HAP-1 (cell line): ENCODE results near the gene MEIKIN.

Experiments
- DNase-seq, 2 experiments: peaks; one replicate each; pipeline ENCODE4 v3.0.0-alpha.2; 2016 to 2020; ENCODE audit warnings: low spot score in 2 of 2
- H3K27me3 ChIP-seq: fragments of 250-450 bp; sonication (Bioruptor Pico); 2 replicates; pipeline ENCODE4 v1.5.1; 2020; ENCODE audit warnings: low read depth, mild to moderate bottlenecking, moderate library complexity
- H3K36me3 ChIP-seq: fragments of 250-450 bp; sonication (Bioruptor Pico); replicated peaks from 2 replicates; pipeline ENCODE4 v1.5.1; 2020; ENCODE audit warnings: mild to moderate bottlenecking
- H3K4me1 ChIP-seq: fragments of 250-450 bp; sonication (Bioruptor Pico); 2 replicates; pipeline ENCODE4 v1.5.1; 2020; ENCODE audit warnings: mild to moderate bottlenecking
- H3K4me3 ChIP-seq: fragments of 250-450 bp; sonication (Bioruptor Pico); 2 replicates; pipeline ENCODE4 v1.5.1; 2020; ENCODE audit warnings: mild to moderate bottlenecking, moderate library complexity
- H3K9me3 ChIP-seq: fragments of 250-450 bp; sonication (Bioruptor Pico); 2 replicates; pipeline ENCODE4 v1.5.1; 2020; ENCODE audit warnings: mild to moderate bottlenecking, moderate library complexity
- in situ Hi-C: fragments of 300-500 bp; cut with MboI; formaldehyde crosslinking; loops from 3 replicates; pipeline ENCODE4 v1.14.3; 2020; ENCODE audit warnings: low sequenced_read_pairs, inconsistent platforms, mixed read lengths

MEIKIN gene

DNA sequence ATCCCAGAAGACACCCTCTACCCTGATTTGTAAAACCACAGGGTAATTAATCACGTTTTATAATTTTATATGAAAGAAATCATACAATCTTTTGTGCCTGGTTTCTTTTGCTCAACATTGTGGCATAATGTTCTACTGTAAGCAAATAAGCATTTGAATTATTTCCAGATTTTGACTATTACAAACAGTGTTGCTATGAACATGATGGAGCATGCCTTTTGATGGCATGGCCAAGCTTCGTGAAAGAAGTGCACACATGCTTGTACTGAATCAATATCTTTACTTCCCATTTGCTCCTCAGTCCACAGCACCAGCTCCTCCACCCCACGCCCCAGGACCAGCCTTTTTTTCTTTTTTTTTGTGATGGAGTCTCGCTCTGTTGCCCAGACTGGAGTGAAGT lies 36.1 kb upstream of the MEIKIN start:
- no peaks in the 10 kb centered on the region for H3K4me1 ChIP-seq
- in situ Hi-C loops: no loop called here
- no peaks in the 10 kb centered on the region for H3K36me3 ChIP-seq
- DNase-seq: no peak
- H3K27me3 ChIP-seq: no peaks in the 10 kb centered on the region
- H3K4me3 ChIP-seq: no peak overlapping the region
- H3K9me3 ChIP-seq: no peaks in the 10 kb centered on the region

DNA sequence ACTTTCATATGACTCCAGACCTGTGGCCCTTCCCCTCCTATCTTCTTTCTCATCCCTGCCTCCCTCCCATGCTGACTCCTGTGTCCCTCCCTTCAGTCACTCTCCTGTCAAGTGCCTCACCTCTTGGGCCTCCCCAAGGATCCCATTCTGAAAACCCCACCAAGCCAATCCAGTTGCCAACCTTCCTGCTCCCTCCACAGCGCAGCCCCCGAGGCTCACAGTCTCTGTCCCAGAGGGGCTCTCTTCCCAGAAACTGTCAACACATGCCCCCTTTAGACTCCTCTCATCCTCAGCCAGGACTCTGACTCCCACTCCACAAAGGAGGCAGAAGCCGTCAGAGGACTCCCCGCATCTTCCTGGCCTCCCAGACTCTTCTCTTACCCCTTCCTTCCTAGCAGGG lies 35.2 kb upstream of the MEIKIN start:
- in situ Hi-C loops: no loop called here
- Histone ChIP-seq H3K9me3 (no peaks in the 10 kb centered on the region), H3K4me3 (no peak overlapping the region), H3K4me1 (no peaks in the 10 kb centered on the region), H3K27me3 (no peaks in the 10 kb centered on the region), H3K36me3 (no peaks in the 10 kb centered on the region)
- no peak for DNase-seq

- Histone ChIP-seq H3K4me3 (no peak overlapping the region), H3K36me3 (no peaks in the 10 kb centered on the region), H3K27me3 (no peaks in the 10 kb centered on the region), H3K4me1 (no peaks in the 10 kb centered on the region), H3K9me3 (no peaks in the 10 kb centered on the region)
- in situ Hi-C loops: no loop called here
- no peak for DNase-seq
Measured at GRCh38 chr5:131979816-131980215, 34.4 kb upstream of the MEIKIN start.

DNA sequence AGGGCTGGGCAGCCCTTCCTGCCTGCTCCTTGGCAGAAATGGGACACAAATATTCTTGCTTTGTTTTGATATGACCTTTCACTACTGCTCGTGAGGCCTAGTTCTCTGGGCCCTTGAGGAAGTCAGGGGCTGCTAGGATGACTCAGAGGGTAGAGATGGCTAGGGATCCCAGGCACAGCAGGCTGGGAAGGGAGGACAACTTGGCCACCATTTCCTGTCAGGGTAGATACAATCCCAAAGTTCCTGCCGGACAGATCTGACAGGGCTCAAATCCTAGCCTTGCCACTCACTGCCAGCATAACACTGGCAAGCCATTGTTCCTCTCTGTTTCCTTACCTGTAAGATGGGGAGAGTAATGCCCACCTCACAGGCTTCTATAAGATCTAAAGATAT lies 31.7 kb upstream of the MEIKIN start:
- H3K36me3 ChIP-seq: no peaks in the 10 kb centered on the region
- no peak overlapping the region for H3K4me3 ChIP-seq
- no peaks in the 10 kb centered on the region for H3K4me1 ChIP-seq
- no peak for DNase-seq
- in situ Hi-C loops: no loop called here
- no peaks in the 10 kb centered on the region for H3K27me3 ChIP-seq
- no peaks in the 10 kb centered on the region for H3K9me3 ChIP-seq

GRCh38 chr5:131976414-131977211 lies 31.1 kb upstream of the MEIKIN start:
- in situ Hi-C loops: no loop called here
- DNase-seq: no peak
- no peaks in the 10 kb centered on the region for H3K9me3 ChIP-seq

GRCh38 chr5:131974956-131975726 lies 29.7 kb upstream of the MEIKIN start:
- in situ Hi-C loops: no loop called here

More at GRCh38 chr5:131976414-131977211, 31.1 kb upstream of the MEIKIN start:
- Histone ChIP-seq H3K4me3 (no peak overlapping the region), H3K4me1 (no peaks in the 10 kb centered on the region), H3K36me3 (no peaks in the 10 kb centered on the region), H3K27me3 (no peaks in the 10 kb centered on the region)

GRCh38 chr5:131974622-131974955 lies 29.1 kb upstream of the MEIKIN start:
- in situ Hi-C loops: no loop called here
- Histone ChIP-seq H3K27me3 (no peaks in the 10 kb centered on the region), H3K4me3 (no peak overlapping the region), H3K4me1 (no peaks in the 10 kb centered on the region), H3K9me3 (no peaks in the 10 kb centered on the region), H3K36me3 (no peaks in the 10 kb centered on the region)
- DNase-seq: no peak

More at GRCh38 chr5:131974956-131975726, 29.7 kb upstream of the MEIKIN start:
- no peaks in the 10 kb centered on the region for H3K36me3 ChIP-seq
- DNase-seq: no peak
- no peaks in the 10 kb centered on the region for H3K9me3 ChIP-seq
- no peaks in the 10 kb centered on the region for H3K4me1 ChIP-seq
- no peaks in the 10 kb centered on the region for H3K27me3 ChIP-seq
- no peak overlapping the region for H3K4me3 ChIP-seq

- H3K9me3 ChIP-seq: no peaks in the 10 kb centered on the region
- DNase-seq: no peak
- no peaks in the 10 kb centered on the region for H3K36me3 ChIP-seq
- in situ Hi-C loops: no loop called here
- H3K4me3 ChIP-seq: no peak overlapping the region
- no peaks in the 10 kb centered on the region for H3K27me3 ChIP-seq
- no peaks in the 10 kb centered on the region for H3K4me1 ChIP-seq
Measured at GRCh38 chr5:131974016-131974415, 28.6 kb upstream of the MEIKIN start.

DNA sequence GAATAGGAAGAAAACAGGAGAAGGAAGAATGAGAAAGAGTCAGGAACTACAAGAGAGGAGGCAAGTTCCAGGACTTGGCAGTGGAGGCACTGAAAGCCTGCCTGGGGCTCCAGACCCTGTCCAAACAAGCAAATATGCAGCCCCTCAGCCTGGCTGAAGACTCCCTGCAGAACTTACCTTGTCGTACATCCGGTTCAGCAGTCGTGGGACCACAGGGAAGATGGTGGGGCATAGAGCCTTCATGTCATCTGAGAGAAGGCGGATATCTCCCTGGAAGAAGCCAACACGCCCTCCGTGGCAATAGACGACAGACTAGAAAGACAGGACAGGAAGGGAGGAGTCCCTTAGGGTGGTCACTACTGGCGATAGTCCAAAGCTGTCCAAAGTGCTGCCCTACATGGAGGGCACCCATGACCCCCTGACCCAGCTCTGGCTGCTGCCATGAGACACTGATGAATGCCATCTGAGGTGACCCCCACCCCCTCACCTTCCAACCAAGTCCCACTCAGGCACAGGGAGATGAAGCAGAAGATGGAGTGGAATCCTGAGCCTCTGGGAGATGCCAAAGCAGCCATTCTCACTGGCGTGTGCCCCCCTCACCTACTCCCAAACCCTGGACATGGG lies 27.7 kb upstream of the MEIKIN start:
- no peak for DNase-seq
- Histone ChIP-seq H3K36me3 (no peaks in the 10 kb centered on the region), H3K27me3 (no peaks in the 10 kb centered on the region), H3K4me3 (no peak overlapping the region), H3K4me1 (no peaks in the 10 kb centered on the region), H3K9me3 (no peaks in the 10 kb centered on the region)
- in situ Hi-C loops: no loop called here

DNA sequence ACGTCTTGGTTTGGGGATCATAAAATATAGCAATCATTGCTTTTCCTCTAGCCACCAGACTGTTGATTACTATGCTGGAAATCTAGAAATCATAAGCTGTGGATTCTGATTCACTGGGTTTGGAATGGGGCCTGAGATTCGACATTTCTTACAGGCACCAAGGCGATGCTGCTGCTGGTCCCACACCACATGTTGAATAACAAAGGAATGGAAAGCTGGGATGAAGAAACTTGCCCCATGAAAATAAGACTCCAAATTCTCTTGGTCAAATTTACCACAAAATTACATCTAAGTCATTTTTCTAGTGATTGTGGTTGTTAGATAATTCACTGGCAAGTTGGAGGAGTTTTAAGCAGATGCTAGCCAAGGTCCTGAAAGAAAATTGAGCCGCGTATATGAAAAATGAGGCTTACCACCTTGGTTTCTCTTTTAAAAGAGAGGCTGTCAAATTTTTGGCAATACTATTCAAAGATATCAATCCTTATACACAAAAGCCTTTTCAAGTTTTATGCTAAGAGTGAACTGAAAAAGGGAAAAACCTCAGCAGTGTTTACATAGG lies 23.0 kb upstream of the MEIKIN start:
- Histone ChIP-seq H3K4me3 (no peak overlapping the region), H3K9me3 (no peaks in the 10 kb centered on the region), H3K27me3 (no peaks in the 10 kb centered on the region), H3K4me1 (no peaks in the 10 kb centered on the region), H3K36me3 (no peaks in the 10 kb centered on the region)
- DNase-seq: no peak
- in situ Hi-C loops: no loop called here

DNA sequence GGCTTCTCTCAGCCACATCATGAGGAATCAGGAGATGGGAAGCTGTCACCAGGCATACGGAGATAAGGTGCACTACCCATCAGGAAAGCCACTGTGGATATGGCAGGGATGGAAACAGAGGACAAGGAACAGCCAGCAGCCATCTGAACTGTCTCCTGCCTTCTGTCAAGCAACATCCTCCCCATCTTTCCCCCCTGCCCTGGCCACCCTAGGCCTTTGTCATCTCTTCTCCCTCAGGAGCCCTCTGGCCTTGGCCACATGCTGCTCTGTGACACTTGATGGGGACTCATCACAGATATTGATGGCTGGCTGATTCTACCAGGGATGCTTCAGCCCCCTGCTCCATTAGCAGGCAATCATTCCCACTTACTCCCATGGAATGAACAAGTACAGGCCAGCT lies 21.1 kb upstream of the MEIKIN start:
- no peak for DNase-seq
- Histone ChIP-seq H3K4me1 (no peaks in the 10 kb centered on the region), H3K36me3 (no peaks in the 10 kb centered on the region), H3K27me3 (no peaks in the 10 kb centered on the region), H3K9me3 (no peaks in the 10 kb centered on the region), H3K4me3 (no peak overlapping the region)
- in situ Hi-C loops: no loop called here

DNA sequence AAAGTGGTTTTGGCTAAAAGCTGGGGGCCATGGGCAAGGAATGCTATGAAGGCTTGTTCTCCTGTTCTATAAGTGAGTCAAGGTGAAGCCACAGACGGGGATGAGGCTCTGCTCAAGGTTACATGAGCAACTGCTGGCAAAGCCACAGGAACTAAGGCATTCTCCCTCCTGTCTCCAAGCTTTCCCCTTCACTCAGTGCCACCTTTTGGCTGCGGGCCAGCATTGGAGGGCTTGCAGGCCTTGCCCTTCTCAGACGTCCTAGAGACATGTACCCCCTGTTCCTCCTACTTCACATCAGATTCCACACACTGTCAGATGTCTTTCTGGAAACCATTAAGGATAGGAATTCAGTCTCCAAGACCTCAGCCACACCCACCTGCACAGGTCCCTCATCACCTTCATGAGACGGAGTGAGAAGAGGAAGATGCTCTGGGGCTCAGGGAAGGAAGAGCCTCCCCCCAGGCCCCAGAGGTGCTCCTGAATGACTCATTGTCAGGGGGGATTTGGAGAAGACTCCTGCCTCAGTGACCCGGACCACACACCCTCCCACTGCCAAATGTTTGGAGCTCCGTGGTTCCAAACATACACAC lies 20.5 kb upstream of the MEIKIN start:
- no peaks in the 10 kb centered on the region for H3K9me3 ChIP-seq

DNA sequence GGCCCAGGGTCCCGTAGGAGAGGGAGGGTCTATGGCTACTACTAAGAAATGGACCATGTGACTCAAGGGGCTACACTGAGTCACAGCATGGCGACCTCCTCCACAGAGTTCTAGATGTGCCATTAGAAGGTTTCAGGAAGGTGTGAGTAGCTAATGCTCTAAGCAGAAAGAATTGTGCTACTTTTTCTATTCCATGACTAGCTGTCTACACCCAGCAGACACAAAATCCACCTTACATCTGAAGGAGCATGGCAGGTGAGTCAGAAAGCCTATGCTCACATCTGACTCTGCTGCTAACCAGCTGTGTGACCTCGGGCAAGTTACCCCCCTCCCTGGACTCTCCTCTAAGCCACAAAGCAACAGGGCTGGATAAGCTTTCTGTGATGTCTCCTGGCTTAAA lies 14.4 kb upstream of the MEIKIN start:
- no peaks in the 10 kb centered on the region for H3K36me3 ChIP-seq
- no peak overlapping the region for H3K4me3 ChIP-seq
- H3K4me1 ChIP-seq: no peaks in the 10 kb centered on the region
- no peaks in the 10 kb centered on the region for H3K27me3 ChIP-seq
- H3K9me3 ChIP-seq: no peaks in the 10 kb centered on the region
- in situ Hi-C loops: no loop called here
- no peak for DNase-seq

More for the DNA sequence above, 20.5 kb upstream of the MEIKIN start:
- Histone ChIP-seq H3K4me1 (no peaks in the 10 kb centered on the region), H3K27me3 (no peaks in the 10 kb centered on the region), H3K36me3 (no peaks in the 10 kb centered on the region), H3K4me3 (no peak overlapping the region)
- DNase-seq: no peak
- in situ Hi-C loops: no loop called here
